ENCODE results near the gene PDCD10. TPM values are rescaled to one million over a fixed set of nuclear protein-coding genes. Genes with fewer than 3 reads are reported as not detected.
A peak's percentile ranks its signal among the peaks of the same experiment; 100 is the strongest.

The PDCD10 gene
- total RNA-seq, 1 experiment from 2014 or later = 153 TPM

- peak; percentile 30 for DNase-seq (ENCODE audit: low read depth)
These were observed 50.2 kb downstream of the PDCD10 start for GRCh38 chr3:167684388-167684993.

- no peak for DNase-seq (ENCODE audit: low read depth)
These were observed 55.2 kb downstream of the PDCD10 start for GRCh38 chr3:167679526-167679925.

GRCh38 chr3:167675848-167676247, 58.8 kb downstream of the PDCD10 start:
- no peak for DNase-seq (ENCODE audit: low read depth)

GRCh38 chr3:167673221-167673620, 61.5 kb downstream of the PDCD10 start:
- DNase-seq (ENCODE audit: low read depth) = no peak

GRCh38 chr3:167671878-167672427, 62.7 kb downstream of the PDCD10 start:
- no peak for DNase-seq (ENCODE audit: low read depth)

- DNase-seq (ENCODE audit: low read depth) = no peak
These were observed 65.0 kb downstream of the PDCD10 start for GRCh38 chr3:167669699-167670098.

- no peak for DNase-seq (ENCODE audit: low read depth)
These were observed 66.0 kb downstream of the PDCD10 start for GRCh38 chr3:167668651-167669050.

GRCh38 chr3:167666563-167666962, 68.1 kb downstream of the PDCD10 start:
- no peak for DNase-seq (ENCODE audit: low read depth)

- DNase-seq (ENCODE audit: low read depth) = no peak
These were observed 71.7 kb downstream of the PDCD10 start for GRCh38 chr3:167662919-167663400.

GRCh38 chr3:167657684-167658225, 76.9 kb downstream of the PDCD10 start:
- DNase-seq (ENCODE audit: low read depth) = no peak

GRCh38 chr3:167656821-167657220, 77.9 kb downstream of the PDCD10 start:
- no peak for DNase-seq (ENCODE audit: low read depth)

- no peak for DNase-seq (ENCODE audit: low read depth)
These were observed 80.9 kb downstream of the PDCD10 start, which contains the start of gene WDR49 for GRCh38 chr3:167653760-167654159. TSS of gene WDR49 (minus strand) at chr3:167653942. CDS start at chr3:167653425, 517 bp downstream.

GRCh38 chr3:167653155-167653554, 81.5 kb downstream of the PDCD10 start:
- DNase-seq (ENCODE audit: low read depth) = no peak

- no peak for DNase-seq (ENCODE audit: low read depth)
These were observed 82.9 kb downstream of the PDCD10 start for GRCh38 chr3:167651826-167652225.

GRCh38 chr3:167650459-167650858, 84.2 kb downstream of the PDCD10 start:
- no peak for DNase-seq (ENCODE audit: low read depth)

- no peak for DNase-seq (ENCODE audit: low read depth)
These were observed 84.9 kb downstream of the PDCD10 start for GRCh38 chr3:167649746-167650145.

- DNase-seq (ENCODE audit: low read depth) = no peak
These were observed 90.1 kb downstream of the PDCD10 start for GRCh38 chr3:167644611-167645010.

Other genes with a start within 250 kb of the PDCD10 start
- not detected in 2 replicates for gene WDR49, start 81.0 kb downstream of the PDCD10 start, total RNA-seq (2014; rRNA removed; shearing (Covaris generic))
- 0.86 and 7.7 TPM in 2 replicates for gene SERPINI1, start 829 bp upstream of the PDCD10 start, total RNA-seq (2014; rRNA removed; shearing (Covaris generic))

All from Daoy (cell line).